HG02759 (cell line): ENCODE measurements around the gene TUFT1.
"Not testable (repeated sequence)": the region's sequence is repeated elsewhere in the genome, so short reads cannot be mapped to it uniquely, and the experiment has no call there.

Source experiments
- ATAC-seq: cut with Tn5 transposase; IDR thresholded peaks from one replicate; pipeline ENCODE4 v1.9.1; 2021; ENCODE audit warnings: mild to moderate bottlenecking, moderate library complexity; ENCODE audit not compliant: unreplicated experiment

The TUFT1 gene

DNA sequence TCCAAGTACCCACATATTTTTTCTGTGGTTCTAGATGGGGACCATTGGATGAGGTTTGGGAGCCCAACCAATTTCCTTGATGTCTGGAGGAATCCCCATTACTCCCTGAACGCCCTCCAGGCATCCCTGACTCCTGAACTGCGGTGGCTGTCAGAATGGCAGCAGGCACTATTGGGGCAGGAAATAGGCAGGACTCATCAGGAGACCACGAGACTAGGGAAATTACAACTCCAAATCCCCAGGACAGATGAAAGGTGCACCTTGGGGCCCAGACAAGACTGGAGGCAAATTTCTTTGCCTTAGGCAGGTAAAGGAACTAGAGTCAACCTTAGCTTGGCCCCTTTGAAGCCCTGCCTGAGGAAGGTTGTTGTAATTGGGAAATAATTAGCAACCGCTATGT, 27.8 kb upstream of the TUFT1 start:
- ATAC-seq = no peak

DNA sequence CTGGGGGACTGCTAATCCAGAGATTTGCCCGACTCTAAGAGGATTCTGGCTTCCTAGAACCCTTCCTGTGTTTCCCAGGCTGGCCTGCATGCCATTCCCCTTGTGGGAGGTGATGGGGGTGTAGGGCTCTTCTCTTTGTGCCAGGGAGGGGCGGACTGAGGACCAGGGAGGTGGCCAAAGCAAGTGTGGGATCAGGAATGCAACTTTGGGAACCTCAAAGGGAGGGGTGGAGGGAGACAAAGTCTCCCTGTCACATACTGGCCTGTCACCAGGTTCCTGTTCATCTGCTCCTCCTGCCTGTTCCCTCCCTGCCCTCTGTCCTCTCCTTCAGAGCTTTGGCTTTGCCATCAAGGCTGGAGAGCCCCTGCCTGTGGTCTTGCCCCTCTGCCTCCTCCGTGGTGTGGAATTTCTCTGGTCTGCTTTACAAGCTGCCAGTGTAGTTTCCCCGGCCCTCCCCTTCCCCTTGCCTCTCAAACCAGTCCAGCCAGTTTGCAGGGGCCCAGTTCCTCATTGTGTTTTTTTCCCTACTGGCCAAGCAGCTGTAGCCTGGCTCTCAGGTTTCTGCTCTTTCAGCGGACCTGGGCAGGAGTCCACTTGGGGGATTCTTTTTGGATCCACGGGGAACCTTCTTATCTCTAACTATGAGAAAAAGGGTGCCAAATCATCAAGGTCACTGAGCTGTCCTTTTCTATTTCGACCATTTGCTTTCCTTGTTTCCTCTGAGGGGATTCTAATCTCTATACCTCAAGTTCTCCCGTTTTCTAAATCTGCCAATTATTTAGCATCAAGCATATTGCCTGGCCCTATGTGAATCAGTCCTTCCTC, 27.1 kb upstream of the TUFT1 start:
- ATAC-seq = no peak

DNA sequence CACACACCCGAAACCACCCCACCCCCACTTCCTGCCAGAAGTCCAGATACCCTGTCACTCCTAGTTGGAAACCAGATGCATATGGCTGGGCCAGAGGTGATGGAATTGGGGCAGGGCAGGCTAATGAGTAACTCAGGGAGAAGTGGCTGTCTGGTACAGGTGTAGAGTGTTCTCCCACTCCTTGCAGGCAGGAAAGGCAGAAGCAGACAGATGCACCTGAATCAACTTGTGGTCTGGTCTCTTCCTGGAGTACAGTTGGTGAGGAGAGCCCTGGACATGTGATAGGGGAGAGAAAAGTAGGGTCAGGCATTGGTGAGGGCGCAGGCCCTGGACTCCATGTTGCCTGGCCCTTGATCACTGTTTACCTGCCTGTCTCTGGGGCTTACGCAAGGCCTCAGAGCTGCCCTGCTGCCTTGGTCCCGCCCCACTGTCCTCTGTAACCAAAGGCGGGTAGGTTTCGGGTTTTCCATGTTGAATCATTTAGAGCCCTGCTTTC, 26.4 kb upstream of the TUFT1 start:
- no peak for ATAC-seq

DNA sequence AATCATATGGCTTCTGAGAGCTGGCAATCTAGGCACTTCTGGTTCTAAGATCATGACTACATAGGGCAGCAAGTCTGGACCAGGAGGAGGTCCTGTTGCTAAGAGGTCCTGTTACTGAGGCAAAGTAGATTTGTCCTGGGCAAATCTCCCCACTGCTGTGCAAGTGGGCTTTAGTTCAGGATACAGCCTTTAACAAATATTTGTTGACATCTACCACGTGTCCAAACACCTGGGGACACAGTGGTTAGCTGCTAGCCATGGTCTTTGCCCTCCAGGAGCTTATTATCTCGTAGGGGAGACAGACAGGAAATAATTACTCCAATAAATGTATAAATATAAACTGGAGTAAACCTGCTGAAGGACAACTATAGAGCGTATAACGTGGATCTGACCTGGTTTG, 25.7 kb upstream of the TUFT1 start:
- no peak for ATAC-seq

DNA sequence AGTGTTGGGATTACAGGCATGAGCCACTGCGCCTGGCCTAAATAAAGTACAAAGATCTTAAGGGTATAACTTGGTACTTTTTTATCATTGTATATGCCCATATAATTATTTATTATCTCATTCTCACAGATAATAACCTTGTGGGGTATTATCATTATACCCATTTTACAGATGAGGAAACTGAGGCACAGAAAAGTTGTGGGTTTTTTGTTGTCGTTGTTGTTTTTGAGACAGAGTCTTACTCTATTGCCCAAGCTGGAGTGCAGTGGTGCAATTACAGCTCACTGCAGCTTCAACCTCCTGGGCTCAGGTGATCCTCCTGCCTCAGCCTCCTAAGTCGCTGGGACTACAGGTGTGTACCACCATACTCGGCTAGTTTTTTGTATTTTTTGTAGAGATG, 24.8 kb upstream of the TUFT1 start:
- no peak for ATAC-seq

DNA sequence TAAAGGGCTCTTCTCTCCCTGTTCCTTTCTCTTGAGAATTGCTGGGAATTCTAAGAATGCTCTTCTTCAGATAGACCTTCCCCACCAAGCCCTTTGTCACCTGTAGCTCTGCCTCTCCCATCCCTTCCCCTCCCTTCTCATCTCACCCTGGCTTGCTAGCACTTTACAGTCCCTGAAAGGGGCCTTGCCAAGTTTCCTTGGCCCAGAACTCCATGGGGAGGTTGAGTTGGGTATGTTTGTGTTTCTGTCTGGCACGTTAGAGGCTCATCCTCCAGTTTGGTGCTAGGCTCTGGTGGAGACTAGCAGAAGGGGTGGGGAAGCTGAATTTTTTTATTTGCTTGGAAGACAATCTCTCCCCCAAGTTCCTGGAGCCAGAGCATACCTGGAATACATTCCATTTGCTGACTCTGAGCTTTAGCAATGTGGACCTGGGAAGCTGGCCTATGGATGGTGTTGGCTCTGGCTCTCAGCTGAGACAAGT, 24.0 kb upstream of the TUFT1 start:
- ATAC-seq = no peak

DNA sequence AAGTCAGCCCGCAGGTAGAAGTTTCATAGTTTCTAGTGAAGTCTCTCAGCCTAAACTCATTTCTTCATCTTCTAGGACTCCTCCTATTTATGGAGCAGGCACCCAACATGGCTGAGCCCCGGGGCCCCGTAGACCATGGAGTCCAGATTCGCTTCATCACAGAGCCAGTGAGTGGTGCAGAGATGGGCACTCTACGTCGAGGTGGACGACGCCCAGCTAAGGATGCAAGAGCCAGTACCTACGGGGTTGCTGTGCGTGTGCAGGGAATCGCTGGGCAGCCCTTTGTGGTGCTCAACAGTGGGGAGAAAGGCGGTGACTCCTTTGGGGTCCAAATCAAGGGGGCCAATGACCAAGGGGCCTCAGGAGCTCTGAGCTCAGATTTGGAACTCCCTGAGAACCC, 21.7 kb upstream of the TUFT1 start:
- no peak for ATAC-seq

DNA sequence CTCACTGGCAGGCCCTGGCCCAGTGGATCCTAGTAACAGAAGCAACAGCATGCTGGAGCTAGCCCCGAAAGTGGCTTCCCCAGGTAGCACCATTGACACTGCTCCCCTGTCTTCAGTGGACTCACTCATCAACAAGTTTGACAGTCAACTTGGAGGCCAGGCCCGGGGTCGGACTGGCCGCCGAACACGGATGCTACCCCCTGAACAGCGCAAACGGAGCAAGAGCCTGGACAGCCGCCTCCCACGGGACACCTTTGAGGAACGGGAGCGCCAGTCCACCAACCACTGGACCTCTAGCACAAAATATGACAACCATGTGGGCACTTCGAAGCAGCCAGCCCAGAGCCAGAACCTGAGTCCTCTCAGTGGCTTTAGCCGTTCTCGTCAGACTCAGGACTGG, 21.2 kb upstream of the TUFT1 start:
- ATAC-seq = no peak

DNA sequence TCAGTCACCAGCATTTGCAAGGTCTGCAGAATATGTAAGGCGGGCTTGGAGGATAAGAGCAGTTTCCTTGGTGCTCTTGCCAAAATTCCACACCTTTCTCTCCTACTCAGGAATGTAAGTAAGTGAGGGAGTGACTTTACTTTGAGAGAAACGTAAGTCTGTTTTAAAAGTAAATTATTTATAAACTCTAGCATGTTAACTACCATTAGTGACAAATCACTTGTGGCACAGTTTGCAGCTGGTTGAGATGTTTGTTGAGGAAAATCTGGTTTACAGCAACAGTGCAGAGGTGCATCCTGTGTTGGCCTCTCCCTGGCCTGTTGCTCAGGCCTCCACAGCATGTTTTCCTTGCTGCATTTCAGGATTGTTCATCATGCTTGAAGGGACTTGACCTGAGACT, 20.4 kb upstream of the TUFT1 start:
- no peak for ATAC-seq

DNA sequence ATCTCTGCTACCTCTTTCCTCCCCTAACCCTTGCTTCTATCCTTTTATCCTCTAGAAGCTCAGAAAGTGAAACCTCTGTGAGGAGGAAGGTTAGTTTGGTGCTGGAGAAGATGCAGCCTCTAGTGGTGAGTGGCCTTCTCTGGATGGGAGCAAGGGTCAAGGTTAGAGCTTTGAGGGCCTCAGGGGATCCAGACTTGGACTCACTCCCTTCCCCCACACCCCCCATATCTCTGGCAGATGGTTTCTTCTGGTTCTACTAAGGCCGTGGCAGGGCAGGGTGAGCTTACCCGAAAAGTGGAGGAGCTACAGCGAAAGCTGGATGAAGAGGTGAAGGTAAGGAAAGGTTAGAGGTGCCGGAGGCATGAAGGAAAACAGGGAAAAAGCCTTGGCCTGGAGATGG, 19.8 kb upstream of the TUFT1 start:
- ATAC-seq = no peak

DNA sequence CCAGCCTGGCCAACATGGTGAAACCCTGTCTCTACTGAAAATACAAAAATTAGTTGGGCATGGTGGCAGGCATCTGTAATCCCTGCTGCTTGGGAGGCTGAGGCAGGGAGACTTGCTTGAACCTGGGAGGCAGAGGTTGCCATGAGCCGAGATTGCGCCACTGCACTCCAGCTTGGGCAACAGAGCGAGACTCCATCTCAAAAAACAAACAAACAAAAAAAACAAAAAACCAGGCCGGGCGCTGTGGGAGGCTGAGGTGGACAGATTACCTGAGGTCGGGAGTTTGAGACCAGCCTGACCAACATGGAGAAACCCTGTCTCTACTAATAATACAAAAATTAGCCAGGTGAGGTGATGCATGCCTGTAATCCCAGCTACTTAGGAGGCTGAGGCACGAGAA, 17.7 kb upstream of the TUFT1 start:
- not testable (repeated sequence) for ATAC-seq

DNA sequence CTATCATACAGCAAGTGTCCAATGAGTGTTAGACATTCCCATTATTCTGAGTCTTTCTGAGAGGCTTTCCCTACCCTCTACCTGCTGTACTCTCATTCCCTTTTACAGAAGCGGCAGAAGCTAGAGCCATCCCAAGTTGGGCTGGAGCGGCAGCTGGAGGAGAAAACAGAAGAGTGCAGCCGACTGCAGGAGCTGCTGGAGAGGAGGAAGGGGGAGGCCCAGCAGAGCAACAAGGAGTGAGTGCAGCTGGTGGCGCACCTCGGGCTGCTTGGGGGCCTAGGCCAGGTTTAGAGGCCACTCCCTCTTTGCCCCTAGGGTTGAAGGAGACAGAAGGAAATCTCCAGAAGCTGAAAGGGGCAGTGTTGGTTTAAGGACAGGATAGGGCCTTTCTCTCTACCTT, 16.8 kb upstream of the TUFT1 start:
- no peak for ATAC-seq

DNA sequence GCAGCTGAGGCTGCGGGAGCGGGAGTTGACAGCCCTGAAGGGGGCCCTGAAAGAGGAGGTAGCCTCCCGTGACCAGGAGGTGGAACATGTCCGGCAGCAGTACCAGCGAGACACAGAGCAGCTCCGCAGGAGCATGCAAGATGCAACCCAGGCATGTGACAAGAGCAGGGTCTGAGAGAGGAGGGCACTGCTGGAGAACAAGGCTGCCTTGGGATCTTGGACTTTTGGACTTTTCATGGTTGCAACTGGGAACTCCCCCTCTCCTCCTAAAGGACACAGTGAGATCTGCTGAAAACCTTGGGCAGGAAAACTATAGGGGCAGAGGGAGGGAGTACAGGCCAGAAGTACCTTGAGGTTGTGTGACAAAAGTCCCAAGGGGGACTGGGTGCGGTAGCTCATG, 15.4 kb upstream of the TUFT1 start:
- no peak for ATAC-seq

DNA sequence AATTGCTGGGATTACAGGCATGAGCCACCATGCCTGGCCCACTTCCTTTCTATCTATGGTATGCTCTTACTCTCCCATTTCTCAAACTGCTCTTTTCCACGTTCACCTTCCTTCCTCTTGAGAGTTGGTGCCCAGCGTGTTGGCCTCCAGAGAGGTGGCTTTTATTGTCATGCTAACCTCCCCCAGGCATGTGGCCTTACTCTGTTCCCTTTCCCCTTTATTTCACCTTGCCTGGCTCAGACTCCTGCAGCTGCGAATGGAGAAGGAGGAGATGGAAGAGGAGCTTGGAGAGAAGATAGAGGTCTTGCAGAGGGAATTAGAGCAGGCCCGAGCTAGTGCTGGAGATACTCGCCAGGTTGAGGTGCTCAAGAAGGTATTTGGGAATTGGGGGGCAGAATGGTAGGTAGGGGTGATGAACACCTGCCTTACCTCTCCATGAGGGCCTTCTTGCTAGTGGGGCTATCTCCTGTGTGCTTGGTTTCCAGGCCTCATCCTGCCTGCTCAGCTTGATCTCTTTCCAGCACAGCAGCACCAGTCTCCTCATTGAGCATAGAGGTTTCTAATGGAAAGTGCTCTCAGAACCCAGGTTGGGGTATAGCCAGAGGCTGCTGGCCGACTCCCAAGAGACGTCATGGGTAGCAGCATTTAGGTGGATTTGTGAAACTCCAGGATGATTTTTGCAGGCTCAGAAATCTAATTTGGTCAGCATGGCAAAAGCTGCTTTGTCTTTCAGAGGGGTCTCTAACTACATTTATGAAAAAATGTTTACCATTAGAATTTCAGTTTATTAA, 13.2 kb upstream of the TUFT1 start:
- no peak for ATAC-seq

DNA sequence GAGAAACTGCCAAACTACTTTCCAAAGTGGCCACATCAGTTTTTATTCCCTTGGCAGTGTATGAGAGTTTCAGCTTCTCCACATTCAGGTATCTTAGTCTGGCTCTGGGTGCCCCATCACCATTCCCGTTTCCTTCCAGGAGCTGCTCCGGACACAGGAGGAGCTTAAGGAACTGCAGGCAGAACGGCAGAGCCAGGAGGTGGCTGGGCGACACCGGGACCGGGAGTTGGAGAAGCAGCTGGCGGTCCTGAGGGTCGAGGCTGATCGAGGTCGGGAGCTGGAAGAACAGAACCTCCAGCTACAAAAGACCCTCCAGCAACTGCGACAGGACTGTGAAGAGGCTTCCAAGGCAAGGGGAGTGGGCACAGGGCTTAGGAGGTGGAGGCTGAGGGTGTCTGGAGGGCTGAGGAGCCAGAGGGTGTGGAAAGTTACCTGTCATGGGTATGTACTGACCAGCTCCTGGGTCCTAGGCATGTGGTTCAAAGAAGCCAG, 10.9 kb upstream of the TUFT1 start:
- ATAC-seq = no peak

DNA sequence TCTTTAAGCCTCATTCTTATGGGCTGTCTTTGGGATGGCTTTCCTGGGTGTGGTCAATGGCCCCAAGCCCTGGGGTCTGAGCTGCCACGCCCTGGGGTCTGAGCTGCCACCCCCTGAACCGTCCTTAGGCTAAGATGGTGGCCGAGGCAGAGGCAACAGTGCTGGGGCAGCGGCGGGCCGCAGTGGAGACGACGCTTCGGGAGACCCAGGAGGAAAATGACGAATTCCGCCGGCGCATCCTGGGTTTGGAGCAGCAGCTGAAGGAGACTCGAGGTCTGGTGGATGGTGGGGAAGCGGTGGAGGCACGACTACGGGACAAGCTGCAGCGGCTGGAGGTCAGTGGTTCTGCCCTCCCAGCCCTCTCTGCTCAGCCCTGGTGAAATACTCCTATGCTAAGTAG, 10.3 kb upstream of the TUFT1 start:
- no peak for ATAC-seq

DNA sequence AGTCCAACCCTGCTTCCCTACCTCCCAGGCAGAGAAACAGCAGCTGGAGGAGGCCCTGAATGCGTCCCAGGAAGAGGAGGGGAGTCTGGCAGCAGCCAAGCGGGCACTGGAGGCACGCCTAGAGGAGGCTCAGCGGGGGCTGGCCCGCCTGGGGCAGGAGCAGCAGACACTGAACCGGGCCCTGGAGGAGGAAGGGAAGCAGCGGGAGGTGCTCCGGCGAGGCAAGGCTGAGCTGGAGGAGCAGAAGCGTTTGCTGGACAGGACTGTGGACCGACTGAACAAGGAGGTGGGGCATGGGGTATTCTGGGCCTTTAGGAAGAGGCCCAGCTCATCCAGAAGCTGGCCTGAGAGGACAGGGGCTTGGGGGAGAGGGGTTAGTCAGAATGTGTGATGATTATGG, 9.6 kb upstream of the TUFT1 start:
- ATAC-seq = no peak

DNA sequence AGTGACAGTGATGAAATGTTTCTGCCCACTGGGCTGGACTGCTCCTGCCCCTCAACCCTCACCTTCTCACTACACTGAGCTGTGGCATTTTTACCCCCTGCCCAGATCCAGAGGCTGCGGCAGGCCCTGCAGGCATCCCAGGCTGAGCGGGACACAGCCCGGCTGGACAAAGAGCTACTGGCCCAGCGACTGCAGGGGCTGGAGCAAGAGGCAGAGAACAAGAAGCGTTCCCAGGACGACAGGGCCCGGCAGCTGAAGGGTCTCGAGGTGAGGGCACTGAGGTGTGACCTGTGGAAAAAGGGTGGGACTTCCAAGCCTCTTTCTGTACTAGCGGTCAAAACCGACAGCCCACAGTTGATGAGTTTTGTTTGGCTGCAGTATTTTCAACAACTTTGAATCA, 6.2 kb upstream of the TUFT1 start:
- ATAC-seq = no peak

DNA sequence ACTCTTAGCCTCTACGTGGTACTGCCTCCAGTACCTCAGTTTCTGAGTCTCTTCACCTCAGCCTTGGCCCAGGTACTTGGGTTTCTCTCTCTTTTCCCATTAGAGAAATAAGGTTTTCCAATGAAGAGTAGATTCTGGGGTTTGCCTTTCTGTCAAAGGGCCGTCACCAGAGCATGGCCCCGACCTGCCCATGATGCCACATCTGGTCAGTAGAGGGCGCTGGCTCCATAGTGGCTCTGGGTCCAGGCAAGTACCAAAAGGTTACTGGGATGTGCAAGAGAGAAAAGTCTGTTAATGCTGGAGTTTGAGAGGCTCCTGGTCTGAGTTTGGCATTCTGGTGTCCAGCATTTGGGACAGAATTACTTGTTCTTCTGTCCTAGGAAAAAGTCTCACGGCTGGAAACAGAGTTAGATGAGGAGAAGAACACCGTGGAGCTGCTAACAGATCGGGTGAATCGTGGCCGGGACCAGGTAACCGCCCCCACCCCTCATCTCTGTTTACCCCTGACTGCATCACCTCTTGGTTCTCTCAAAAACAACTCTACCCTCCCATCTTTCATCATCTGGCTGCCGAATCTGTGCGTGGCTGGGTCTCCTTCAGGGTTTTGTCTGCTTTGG, 5.3 kb upstream of the TUFT1 start:
- no peak for ATAC-seq

DNA sequence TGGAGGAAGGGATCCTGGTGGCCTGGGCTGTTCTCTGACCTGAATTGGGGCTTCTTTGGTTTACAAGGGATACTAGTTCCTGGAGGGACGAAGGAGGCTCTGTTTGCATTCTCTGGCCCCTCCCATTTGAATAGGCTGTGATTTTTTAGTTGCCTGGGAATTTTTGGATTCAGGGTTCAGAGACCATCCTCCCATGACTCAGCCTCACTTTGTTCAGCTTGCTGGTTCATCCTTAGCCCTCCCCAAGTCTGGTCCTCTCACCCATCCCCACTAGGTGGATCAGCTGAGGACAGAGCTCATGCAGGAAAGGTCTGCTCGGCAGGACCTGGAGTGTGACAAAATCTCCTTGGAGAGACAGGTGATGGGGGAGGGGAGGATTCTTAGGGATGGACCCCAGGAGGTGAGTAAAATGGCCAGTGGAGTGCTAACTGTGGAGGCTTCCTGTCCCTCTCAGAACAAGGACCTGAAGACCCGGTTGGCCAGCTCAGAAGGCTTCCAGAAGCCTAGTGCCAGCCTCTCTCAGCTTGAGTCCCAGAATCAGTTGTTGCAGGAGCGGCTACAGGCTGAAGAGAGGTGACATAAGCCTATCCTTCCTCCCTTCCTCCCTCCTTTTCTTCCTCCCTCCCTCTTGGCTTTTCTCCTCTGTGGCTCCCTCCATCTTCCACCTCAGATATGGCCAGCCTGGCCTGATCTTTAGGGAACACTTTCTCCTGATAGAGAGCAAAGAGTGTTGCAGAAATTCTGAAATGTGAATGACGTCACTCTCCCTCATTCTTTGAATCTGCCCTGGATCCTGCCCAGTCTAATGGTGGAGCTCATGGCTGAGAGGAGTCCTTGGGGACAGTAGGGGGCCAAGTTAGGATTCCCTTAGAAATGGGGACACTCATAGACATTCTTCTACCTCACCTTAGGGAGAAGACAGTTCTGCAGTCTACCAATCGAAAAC, 4.5 kb upstream of the TUFT1 start:
- ATAC-seq = no peak
